Measurements from ENCODE around the gene PIP4P1. TPM values are rescaled to one million over a fixed set of nuclear protein-coding genes. Genes with fewer than 3 reads are reported as not detected.
A peak's percentile ranks its signal among the peaks of the same experiment; 100 is the strongest.
"Not testable (repeated sequence)": the region's sequence is repeated elsewhere in the genome, so short reads cannot be mapped to it uniquely, and the experiment has no call there.

Gene PIP4P1
- total RNA-seq (10 to 100 TPM; 25.9 to 27.6 TPM), polyA plus RNA-seq (10 to 100 TPM; 15.8 to 42.7 TPM)
- long read RNA-seq, donor 1, transcript PIP4P1-201 (7 exons, 1,961 nt) = major isoform, 10 of 23 reads
- long read RNA-seq, donor 1, partial matches to known transcripts = 10 of 23 reads
- long read RNA-seq, donor 1, other reads (novel, unspliced or antisense) = 1 of 23 reads
- long read RNA-seq, donor 2, transcript PIP4P1-202 (7 exons, 1,696 nt) = major isoform, 10 of 25 reads
- long read RNA-seq, donor 2, transcript PIP4P1-201 (7 exons, 1,961 nt) = minor isoform, 9 of 25 reads
- long read RNA-seq, donor 2, partial matches to known transcripts = 1 of 25 reads
- long read RNA-seq, donor 2, other reads (novel, unspliced or antisense) = 3 of 25 reads

DNA sequence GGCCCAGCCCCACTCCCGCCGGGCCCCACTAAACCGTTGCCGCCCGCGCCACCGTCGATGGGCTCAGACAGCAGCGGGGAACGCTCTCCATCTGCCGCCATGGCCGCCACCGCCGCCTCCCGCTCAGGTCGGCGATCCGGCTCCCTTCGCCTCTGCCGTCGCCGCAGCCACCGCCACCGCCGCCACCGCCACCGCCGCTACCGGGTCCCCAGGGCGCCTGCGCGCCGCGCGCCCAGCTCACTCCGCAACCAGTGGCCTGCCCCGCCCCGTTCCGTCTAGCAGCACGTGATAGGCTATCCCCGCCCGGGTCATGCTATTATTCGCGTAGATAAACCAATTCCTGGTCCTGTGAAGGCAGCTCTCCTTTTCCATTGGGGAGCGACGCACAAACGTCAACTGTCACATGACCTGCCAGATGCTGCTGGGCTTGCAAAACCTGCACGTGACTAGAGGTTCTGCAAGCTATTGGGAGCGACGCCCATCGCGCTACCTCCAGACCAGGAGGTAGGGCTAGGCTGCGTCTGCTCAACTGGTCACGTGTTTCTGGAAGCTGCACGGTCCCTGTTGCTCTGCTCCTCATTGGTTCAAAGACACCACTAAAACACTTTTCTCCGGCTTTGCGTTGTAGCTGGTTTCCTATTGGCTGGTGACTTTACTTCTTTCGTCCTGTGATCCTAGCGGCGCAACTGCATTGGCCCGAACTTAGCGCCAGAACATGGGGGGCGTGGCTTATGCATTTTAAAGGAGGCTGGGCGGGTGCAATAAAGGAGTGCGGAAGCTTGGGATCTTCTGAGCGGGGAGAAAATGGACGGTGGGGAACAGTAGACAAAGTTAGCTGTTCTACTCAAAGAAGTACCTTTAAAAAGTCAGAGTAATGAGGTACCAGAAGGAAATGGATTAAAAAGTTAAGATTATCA is at the start of gene PIP4P1:
Gene PIP4P1 (minus strand): TSS at position 210 of the 917 bp plus-strand sequence. CDS start 109 bp downstream, at position 101.
- Histone ChIP-seq H3K27ac (ENCODE audit: low read depth in 1 of 2, low read length in 2 of 2) (peak within 1 kb of the TSS in 1 of 2 donors; percentile 50), H3K4me3 (ENCODE audit: low read length in 2 of 2) (peak within 1 kb of the TSS; percentile 77 to 83), H3K36me3 (ENCODE audit: control insufficient read depth in 1 of 2, insufficient read depth in 2 of 2, low read length in 1 of 2) (peaks cover 0 to 6% of the 10 kb centered on the region in 2 donors), H3K4me1 (ENCODE audit: control insufficient read depth in 1 of 2, insufficient read depth in 2 of 2, low read length in 2 of 2) (no peaks in the 10 kb centered on the region), H3K27me3 (ENCODE audit: control insufficient read depth in 1 of 2, insufficient read depth in 2 of 2, low read length in 1 of 2) (no peaks in the 10 kb centered on the region), H3K9me3 (ENCODE audit: control insufficient read depth, low read length) (no peaks in the 10 kb centered on the region)
- peak; percentile 99 for ATAC-seq (ENCODE audit: low FRiP score)
- WGBS, 2 donors = 0% methylated on average over 40 to 67 of the region's 67 CpGs
- intact Hi-C loops (cut with DNase I) = loop anchor here (2.0 to 10.0 kb wide), 3 partner anchors 117 to 223 kb away; partner anchors contain the start of genes RNASE4 (in 2 of the 2) and PARP2 (in 1 of the 2)
- peak; percentile 99 for DNase-seq

DNA sequence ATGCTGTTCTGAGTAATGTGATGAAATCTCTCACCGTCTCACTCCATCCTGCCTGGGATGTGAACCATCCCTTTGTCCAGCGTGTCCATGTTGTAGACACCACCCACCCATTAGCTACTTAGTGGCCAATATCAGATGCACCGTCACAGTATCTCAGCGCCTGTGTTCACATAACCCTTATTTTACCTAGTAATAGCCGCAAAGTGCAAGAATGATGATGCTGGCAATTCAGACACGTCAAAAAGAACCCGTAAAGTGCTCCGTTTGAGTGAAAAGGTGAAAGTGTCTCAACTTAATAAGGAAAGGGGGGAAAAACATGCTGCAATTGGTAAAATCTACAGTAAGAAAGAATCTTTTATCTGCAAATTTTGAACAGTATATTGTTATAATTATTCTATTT is 47.1 kb upstream of the PIP4P1 start:
- DNase-seq (no peak), ATAC-seq (ENCODE audit: low FRiP score) (no peak)
- no peak overlapping the region for H3K4me3 ChIP-seq (ENCODE audit: low read length in 2 of 2)
- H3K27me3 ChIP-seq (ENCODE audit: control insufficient read depth in 1 of 2, insufficient read depth in 2 of 2, low read length in 1 of 2) = no peaks in the 10 kb centered on the region
- no peaks in the 10 kb centered on the region for H3K4me1 ChIP-seq (ENCODE audit: control insufficient read depth in 1 of 2, insufficient read depth in 2 of 2, low read length in 2 of 2)
- intact Hi-C loops (cut with DNase I) = no loop called here
- 91 to 93% methylated on average over 8 of the region's 8 CpGs for WGBS, 2 donors
- H3K36me3 ChIP-seq (ENCODE audit: control insufficient read depth in 1 of 2, insufficient read depth in 2 of 2, low read length in 1 of 2) = no peaks in the 10 kb centered on the region
- no peak overlapping the region for H3K27ac ChIP-seq (ENCODE audit: low read depth in 1 of 2, low read length in 2 of 2)
- no peaks in the 10 kb centered on the region for H3K9me3 ChIP-seq (ENCODE audit: control insufficient read depth, low read length)

DNA sequence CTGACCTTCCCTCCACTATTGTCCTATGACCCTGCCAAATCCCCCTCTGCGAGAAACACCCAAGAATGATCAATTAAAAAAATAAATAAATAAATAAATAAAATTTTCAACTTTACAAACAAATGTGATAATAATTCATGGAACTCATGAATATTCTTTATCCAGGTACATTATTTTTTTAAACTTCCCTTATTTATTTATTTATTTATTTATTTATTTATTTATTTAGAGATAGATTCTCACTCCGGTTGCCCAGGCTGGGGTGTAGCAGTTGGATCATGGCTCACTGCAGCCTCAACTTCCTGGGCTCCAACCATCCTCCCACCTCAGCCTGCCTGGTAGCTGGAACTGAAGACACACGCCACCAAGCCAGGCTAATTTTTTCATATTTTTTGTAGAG is 46.3 kb upstream of the PIP4P1 start:
- H3K4me1 ChIP-seq (ENCODE audit: control insufficient read depth in 1 of 2, insufficient read depth in 2 of 2, low read length in 2 of 2); DNase-seq; ATAC-seq (ENCODE audit: low FRiP score); H3K4me3 ChIP-seq (ENCODE audit: low read length in 2 of 2); H3K27ac ChIP-seq (ENCODE audit: low read depth in 1 of 2, low read length in 2 of 2); H3K36me3 ChIP-seq (ENCODE audit: control insufficient read depth in 1 of 2, insufficient read depth in 2 of 2, low read length in 1 of 2); H3K27me3 ChIP-seq (ENCODE audit: control insufficient read depth in 1 of 2, insufficient read depth in 2 of 2, low read length in 1 of 2); intact Hi-C loops (cut with DNase I); H3K9me3 ChIP-seq (ENCODE audit: control insufficient read depth, low read length): not testable (repeated sequence)
- 89 to 91% methylated on average over 3 of the region's 3 CpGs for WGBS, 2 donors

- H3K36me3 ChIP-seq (ENCODE audit: control insufficient read depth in 1 of 2, insufficient read depth in 2 of 2, low read length in 1 of 2); H3K9me3 ChIP-seq (ENCODE audit: control insufficient read depth, low read length); H3K4me1 ChIP-seq (ENCODE audit: control insufficient read depth in 1 of 2, insufficient read depth in 2 of 2, low read length in 2 of 2); ATAC-seq (ENCODE audit: low FRiP score); intact Hi-C loops (cut with DNase I); H3K27me3 ChIP-seq (ENCODE audit: control insufficient read depth in 1 of 2, insufficient read depth in 2 of 2, low read length in 1 of 2); H3K27ac ChIP-seq (ENCODE audit: low read depth in 1 of 2, low read length in 2 of 2); DNase-seq; H3K4me3 ChIP-seq (ENCODE audit: low read length in 2 of 2): not testable (repeated sequence)
- 82% methylated on average over 6 of the region's 30 CpGs; no CpG with 5 or more reads in 1 of the 2 donors for WGBS, 2 donors
These were observed 45.5 kb upstream of the PIP4P1 start for GRCh38 chr14:20506752-20507151.

DNA sequence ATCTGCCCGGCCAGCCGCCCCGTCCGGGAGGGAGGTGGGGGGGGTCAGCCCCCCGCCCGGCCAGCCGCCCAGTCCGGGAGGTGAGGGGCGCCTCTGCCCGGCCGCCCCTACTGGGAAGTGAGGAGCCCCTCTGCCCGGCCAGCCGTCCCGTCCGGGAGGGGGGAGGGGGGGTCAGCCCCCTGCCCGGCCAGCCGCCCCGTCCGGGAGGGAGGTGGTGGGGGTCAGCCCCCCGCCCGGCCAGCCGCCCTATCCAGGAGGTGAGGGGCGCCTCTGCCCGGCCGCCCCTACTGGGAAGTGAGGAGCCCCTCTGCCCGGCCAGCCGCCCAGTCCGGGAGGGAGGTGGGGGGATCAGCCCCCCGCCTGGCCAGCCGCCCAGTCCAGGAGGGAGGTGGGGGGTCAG is 45.0 kb upstream of the PIP4P1 start:
- H3K27me3 ChIP-seq (ENCODE audit: control insufficient read depth in 1 of 2, insufficient read depth in 2 of 2, low read length in 1 of 2); H3K4me3 ChIP-seq (ENCODE audit: low read length in 2 of 2); H3K36me3 ChIP-seq (ENCODE audit: control insufficient read depth in 1 of 2, insufficient read depth in 2 of 2, low read length in 1 of 2); H3K27ac ChIP-seq (ENCODE audit: low read depth in 1 of 2, low read length in 2 of 2); intact Hi-C loops (cut with DNase I); ATAC-seq (ENCODE audit: low FRiP score); H3K9me3 ChIP-seq (ENCODE audit: control insufficient read depth, low read length); H3K4me1 ChIP-seq (ENCODE audit: control insufficient read depth in 1 of 2, insufficient read depth in 2 of 2, low read length in 2 of 2); DNase-seq: not testable (repeated sequence)
- WGBS, 2 donors = 93 to 96% methylated on average over 3 to 30 of the region's 30 CpGs

DNA sequence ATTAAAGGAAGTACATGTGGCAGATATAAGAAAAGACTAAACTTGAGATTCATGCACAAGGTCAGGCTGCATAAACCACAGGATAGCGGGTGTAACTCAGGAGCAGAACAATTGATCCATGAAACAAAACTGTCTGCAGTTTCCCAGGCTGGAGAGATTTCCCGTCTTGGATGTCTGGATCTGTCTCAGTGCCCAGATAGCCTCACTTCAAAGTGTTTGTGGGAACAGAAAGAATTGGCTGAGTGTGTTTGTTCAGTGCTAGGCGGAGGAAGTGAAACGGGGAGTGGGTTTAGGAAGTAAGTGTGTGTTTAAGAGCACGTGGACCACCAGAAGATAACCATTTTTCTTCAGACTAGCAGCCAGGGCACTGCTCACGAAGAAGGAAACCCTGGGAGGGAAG is 42.7 kb upstream of the PIP4P1 start:
- Histone ChIP-seq H3K27me3 (ENCODE audit: control insufficient read depth in 1 of 2, insufficient read depth in 2 of 2, low read length in 1 of 2) (no peaks in the 10 kb centered on the region), H3K36me3 (ENCODE audit: control insufficient read depth in 1 of 2, insufficient read depth in 2 of 2, low read length in 1 of 2) (no peaks in the 10 kb centered on the region), H3K4me1 (ENCODE audit: control insufficient read depth in 1 of 2, insufficient read depth in 2 of 2, low read length in 2 of 2) (no peaks in the 10 kb centered on the region), H3K9me3 (ENCODE audit: control insufficient read depth, low read length) (no peaks in the 10 kb centered on the region), H3K27ac (ENCODE audit: low read depth in 1 of 2, low read length in 2 of 2) (no peak overlapping the region), H3K4me3 (ENCODE audit: low read length in 2 of 2) (no peak overlapping the region)
- DNase-seq = no peak
- no peak for ATAC-seq (ENCODE audit: low FRiP score)
- 20 to 35% methylated on average over 6 of the region's 6 CpGs for WGBS, 2 donors
- intact Hi-C loops (cut with DNase I) = no loop called here

GRCh38 chr14:20501346-20501745 is 40.1 kb upstream of the PIP4P1 start:
- DNase-seq (no peak), ATAC-seq (ENCODE audit: low FRiP score) (no peak)
- H3K36me3 ChIP-seq (ENCODE audit: control insufficient read depth in 1 of 2, insufficient read depth in 2 of 2, low read length in 1 of 2) = no peaks in the 10 kb centered on the region
- H3K4me1 ChIP-seq (ENCODE audit: control insufficient read depth in 1 of 2, insufficient read depth in 2 of 2, low read length in 2 of 2) = no peaks in the 10 kb centered on the region
- 94 to 98% methylated on average over 2 of the region's 2 CpGs for WGBS, 2 donors
- no peaks in the 10 kb centered on the region for H3K27me3 ChIP-seq (ENCODE audit: control insufficient read depth in 1 of 2, insufficient read depth in 2 of 2, low read length in 1 of 2)
- H3K4me3 ChIP-seq (ENCODE audit: low read length in 2 of 2) = no peak overlapping the region
- intact Hi-C loops (cut with DNase I) = no loop called here
- H3K9me3 ChIP-seq (ENCODE audit: control insufficient read depth, low read length) = no peaks in the 10 kb centered on the region
- H3K27ac ChIP-seq (ENCODE audit: low read depth in 1 of 2, low read length in 2 of 2) = no peak overlapping the region

DNA sequence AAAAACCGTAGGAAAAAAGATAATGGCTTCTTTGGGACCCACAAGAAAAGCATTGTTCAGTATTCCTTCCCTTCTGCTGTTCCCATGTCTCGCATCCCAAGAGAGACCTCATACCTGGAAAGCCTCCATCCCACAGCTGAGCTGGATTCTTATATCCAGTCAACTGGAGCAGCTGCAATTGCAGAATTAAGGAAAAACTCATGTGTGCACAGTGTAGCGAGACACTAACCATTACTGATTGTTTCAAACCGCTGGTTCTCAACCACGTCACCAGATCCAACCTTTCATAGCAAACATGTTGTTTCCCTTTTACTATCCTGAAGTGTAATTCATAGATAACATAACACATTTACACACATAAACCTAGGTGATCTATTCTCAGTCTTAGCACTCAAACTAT is 38.6 kb upstream of the PIP4P1 start:
- Histone ChIP-seq H3K4me3 (ENCODE audit: low read length in 2 of 2) (no peak overlapping the region), H3K36me3 (ENCODE audit: control insufficient read depth in 1 of 2, insufficient read depth in 2 of 2, low read length in 1 of 2) (no peaks in the 10 kb centered on the region), H3K27me3 (ENCODE audit: control insufficient read depth in 1 of 2, insufficient read depth in 2 of 2, low read length in 1 of 2) (no peaks in the 10 kb centered on the region), H3K4me1 (ENCODE audit: control insufficient read depth in 1 of 2, insufficient read depth in 2 of 2, low read length in 2 of 2) (no peaks in the 10 kb centered on the region), H3K27ac (ENCODE audit: low read depth in 1 of 2, low read length in 2 of 2) (no peak overlapping the region), H3K9me3 (ENCODE audit: control insufficient read depth, low read length) (no peaks in the 10 kb centered on the region)
- intact Hi-C loops (cut with DNase I) = no loop called here
- ATAC-seq (ENCODE audit: low FRiP score) (no peak), DNase-seq (no peak)
- 83 to 85% methylated on average over 5 of the region's 5 CpGs for WGBS, 2 donors
